GM18873 (cell line): Measurements from ENCODE around the gene PSD2.

Experiments
- ATAC-seq: cut with Tn5 transposase; IDR thresholded peaks from one replicate; pipeline ENCODE4 v1.9.1; 2021; ENCODE audit warnings: mild to moderate bottlenecking, moderate library complexity, moderate number of reproducible peaks; ENCODE audit not compliant: unreplicated experiment, low FRiP score

The PSD2 gene

GRCh38 chr5:139850423-139851016 is 54.9 kb downstream of the PSD2 start:
- ATAC-seq, result no peak

DNA sequence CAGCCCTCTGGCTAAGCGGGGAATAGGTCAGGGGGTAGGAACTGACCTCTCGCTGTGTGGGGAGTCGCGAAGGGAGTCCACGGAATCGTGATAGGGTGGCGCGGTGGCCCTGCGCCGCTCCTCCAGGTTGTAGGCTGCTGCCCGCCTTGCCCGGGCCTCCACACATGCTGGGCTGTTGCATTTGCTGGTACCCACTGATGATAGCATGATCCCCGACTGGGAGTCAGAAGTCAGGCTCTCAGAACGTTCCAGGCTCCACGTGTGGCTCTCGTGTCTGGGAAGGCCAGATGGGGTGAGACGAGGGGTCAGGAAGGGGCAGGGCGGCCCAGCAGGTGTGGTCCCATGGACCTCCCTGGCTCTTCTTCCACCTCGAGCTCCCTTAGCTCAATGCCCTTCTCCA is 56.0 kb downstream of the PSD2 start:
- no peak for ATAC-seq

DNA sequence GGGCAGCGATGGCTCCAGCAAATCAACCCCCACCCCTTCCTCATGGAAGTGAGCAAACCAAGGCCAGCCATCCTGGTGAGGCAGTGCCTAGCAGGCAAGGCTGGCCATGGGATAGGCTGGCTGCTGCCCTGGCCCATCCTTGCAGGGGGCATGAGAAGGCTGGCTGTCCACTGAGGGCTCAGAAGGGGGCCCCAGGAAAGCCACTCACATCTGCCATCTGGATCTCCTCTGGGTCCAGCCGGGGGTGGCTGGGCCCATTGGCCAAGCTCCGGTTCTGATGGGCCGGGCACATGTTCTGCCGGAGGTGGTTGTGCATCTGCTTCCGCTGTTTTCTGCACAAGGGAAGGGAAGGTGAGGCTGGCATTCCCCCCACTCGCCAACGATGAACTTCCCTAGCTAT is 57.1 kb downstream of the PSD2 start:
- no peak for ATAC-seq

GRCh38 chr5:139854029-139854605 is 58.5 kb downstream of the PSD2 start:
- no peak for ATAC-seq

DNA sequence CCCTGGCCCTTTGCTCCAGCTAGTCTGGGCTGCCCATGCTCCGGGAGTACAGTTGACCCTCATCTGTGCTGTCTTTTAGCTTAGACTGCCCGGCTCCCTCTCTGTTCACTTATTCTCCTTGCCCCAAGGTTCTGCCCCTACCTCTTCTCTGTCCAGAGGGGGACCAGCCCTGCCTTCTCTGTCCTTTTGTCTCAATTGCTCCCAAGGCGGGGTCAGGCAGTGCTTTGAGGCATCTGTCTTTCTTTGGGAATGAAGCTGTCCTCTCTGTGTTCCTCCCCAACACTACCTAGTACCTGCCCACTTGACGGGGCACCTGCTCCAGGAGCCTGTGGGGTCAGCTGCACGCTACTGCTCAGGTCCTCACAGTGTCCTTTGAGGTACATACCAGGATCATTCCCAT is 59.3 kb downstream of the PSD2 start:
- ATAC-seq, result no peak

GRCh38 chr5:139855451-139855850 is 59.8 kb downstream of the PSD2 start:
- ATAC-seq, result no peak

- ATAC-seq, result no peak
These were observed 60.4 kb downstream of the PSD2 start for GRCh38 chr5:139855946-139856540.

- ATAC-seq, result no peak
These were observed 61.1 kb downstream of the PSD2 start for GRCh38 chr5:139856714-139857113.

GRCh38 chr5:139859013-139859412 is 63.4 kb downstream of the PSD2 start:
- no peak for ATAC-seq

- no peak for ATAC-seq
These were observed 65.6 kb downstream of the PSD2 start for GRCh38 chr5:139861021-139861888.

- ATAC-seq, result no peak
These were observed 66.2 kb downstream of the PSD2 start for GRCh38 chr5:139861889-139862207.

DNA sequence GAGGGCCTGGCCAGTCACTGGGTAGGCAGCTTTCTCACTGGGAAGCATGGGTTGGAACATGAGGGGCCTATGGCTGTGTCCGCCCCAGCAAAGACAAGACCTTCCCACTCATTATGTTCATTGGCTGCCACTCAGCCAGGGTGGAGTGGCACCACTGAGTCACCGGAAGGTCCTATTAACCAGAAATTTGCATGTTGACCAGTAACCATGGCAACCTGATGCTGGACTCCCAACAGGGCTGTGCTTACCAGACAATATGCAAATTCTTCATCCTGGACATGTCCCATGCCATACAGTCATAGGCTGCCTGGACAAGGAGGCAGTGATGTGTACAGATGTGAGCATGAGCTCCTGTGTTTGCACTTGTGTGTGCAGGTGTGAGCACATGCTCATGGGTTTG is 66.7 kb downstream of the PSD2 start:
- no peak for ATAC-seq

GRCh38 chr5:139862803-139863202 is 67.2 kb downstream of the PSD2 start:
- ATAC-seq, result no peak

DNA sequence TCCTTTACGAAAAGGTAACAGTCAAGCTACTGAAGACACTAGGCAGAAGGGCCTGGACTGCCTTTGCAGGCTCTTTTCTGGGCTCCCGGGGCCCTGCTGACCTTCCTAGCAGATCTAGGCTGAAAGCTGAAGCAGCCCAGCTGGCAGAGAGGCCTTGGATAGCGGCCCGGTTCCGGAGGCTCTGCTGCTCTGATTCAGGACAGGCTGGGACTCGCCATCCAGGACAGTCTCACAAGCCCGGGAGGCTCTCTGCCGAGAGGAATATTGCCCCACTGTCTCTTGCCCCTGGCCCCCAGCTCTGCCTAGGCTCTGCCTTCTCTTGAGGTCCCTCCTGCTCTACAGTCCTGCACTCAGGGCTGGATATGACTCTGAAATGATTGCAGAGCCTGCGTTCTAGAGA is 67.8 kb downstream of the PSD2 start:
- ATAC-seq, result no peak

GRCh38 chr5:139863855-139864558 is 68.4 kb downstream of the PSD2 start:
- no peak for ATAC-seq

DNA sequence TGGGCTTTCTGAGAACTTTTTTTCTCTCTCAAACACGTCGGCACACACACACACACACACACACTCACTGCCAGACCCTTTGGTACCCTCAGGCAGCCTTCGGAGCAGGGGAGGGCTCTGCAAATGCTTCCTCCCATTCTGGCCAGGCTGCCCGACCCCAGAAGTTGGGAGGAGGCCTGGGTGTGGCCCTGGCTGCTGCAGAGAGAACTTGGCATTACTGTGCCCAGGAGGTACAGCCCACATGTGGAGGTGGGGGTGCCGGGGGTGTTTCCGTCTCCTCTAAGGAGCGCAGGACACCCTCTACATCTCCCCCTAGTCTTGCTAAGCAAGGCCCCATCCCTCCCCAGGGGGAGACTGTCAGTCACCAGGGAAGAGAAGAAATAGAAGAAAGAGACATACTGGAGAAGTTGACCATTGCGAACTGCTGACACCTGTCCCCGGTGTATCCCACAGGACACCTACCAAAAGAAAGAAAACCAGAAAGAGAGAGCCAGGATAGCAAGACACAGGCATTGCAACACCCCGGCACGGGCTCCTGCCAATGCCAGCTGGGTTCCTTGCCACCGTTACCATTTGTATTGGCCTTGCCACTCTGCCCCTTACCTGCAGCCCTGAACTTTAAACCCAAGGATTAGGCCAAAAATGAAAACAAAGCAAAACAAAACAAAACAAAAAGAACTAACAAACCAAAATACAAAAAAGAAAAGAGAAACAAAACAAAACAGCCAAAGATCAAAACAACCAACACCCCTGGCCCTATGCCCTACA is 69.3 kb downstream of the PSD2 start:
- no peak for ATAC-seq

DNA sequence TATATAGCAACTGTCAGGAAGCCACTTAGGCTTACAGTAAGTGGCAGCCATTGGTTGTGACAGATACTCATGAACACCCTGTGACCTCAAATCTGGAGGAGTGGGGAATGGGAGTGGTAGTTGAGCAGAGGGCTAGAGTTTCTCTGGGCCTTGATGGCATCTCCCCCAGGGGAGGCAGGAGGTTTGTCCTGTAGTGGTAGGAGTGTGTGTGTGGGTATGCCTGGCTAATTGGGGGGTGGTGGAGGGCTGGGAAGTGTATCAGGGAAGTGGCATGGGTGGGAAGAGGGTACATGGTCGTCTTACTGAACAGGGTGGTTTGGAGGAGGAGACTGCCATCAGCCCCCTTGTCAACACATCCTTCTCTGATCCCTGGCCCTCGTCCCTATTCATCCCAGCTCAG is 71.5 kb downstream of the PSD2 start:
- ATAC-seq, result no peak

DNA sequence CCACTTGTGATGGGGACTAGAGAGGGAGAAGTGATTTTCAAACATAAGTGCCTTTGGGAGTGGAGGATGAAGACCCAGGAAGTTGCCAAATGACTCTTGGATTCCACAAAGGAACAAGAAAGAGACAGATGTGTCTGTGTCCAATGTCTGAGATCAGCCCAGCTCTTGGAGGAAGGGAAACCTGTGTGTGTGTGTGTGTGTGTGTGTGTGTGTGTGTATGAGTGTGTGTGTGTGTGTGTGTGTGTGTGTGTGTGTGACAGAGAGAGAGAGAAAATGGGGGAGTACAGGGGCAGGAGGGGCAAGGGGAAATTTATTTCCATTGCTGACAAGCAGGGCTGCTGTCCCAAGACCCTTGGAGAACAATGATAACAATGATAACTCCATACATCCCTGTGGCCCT is 72.0 kb downstream of the PSD2 start:
- ATAC-seq, result no peak

GRCh38 chr5:139869042-139869790 is 73.6 kb downstream of the PSD2 start:
- ATAC-seq, result no peak

DNA sequence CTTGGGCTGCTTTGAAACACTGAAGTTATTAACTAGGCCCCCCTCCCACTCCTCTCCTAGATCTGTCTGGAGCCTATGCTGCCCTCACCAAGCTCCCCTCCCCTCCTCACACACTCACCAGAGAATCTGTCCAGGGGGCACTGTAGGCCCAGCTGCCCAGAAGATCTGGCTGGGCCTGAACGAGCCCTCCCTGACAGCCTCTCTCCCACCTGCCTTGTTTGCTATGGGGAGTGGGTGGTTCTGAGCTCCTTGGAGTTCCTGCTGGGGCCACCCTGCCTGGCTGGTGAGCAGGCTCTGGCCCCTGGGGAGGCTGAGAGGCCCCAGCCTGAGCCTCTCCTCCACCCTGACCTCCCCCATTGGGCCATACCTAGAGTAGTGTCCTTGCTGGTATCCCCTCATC is 75.1 kb downstream of the PSD2 start:
- no peak for ATAC-seq
